CD14-positive monocyte (primary cell): ENCODE data around the gene ZNF407. TPM values are rescaled to one million over a fixed set of nuclear protein-coding genes. Genes with fewer than 3 reads are reported as not detected.

Experiments
- DNase-seq, 3 donors: peaks; one replicate each; pipeline ENCODE4 v3.0.0-alpha.2; 2011 to 2022
- H2AFZ ChIP-seq: 2 replicates; pipeline ENCODE4 v1.6.0; 2012; ENCODE audit warnings: mild to moderate bottlenecking, low read depth, low read length, inconsistent platforms; ENCODE audit not compliant: insufficient read depth, poor library complexity, severe bottlenecking
- H3K27ac ChIP-seq, 2 donors: 1 replicate in 1 of 2; 2 replicates in 1 of 2; pipeline ENCODE4 v1.5.1; 2012 to 2013; ENCODE audit warnings: low read length in 2 of 2, control low read depth in 1 of 2, inconsistent platforms in 1 of 2, low read depth in 1 of 2, mild to moderate bottlenecking in 1 of 2
- H3K27me3 ChIP-seq, 2 donors: one replicate each; pipeline versions ENCODE4 v1.6.0 to v1.6.1; 2011 to 2013; ENCODE audit warnings: low read length in 2 of 2; ENCODE audit not compliant: control insufficient read depth in 2 of 2, insufficient read depth in 2 of 2
- H3K36me3 ChIP-seq, 2 donors: replicated peaks in 1 of 2; 1 replicate in 1 of 2; 2 replicates in 1 of 2; pipeline versions ENCODE4 v1.5.1 to v1.6.1; 2012 to 2013; ENCODE audit warnings: low read length in 2 of 2, control low read depth in 1 of 2, inconsistent platforms in 1 of 2, mild to moderate bottlenecking in 1 of 2; ENCODE audit not compliant: insufficient read depth in 2 of 2, control insufficient read depth in 1 of 2
- H3K4me1 ChIP-seq, 2 donors: 1 replicate in 1 of 2; 2 replicates in 1 of 2; pipeline versions ENCODE4 v1.5.1 to v1.6.1; 2012 to 2013; ENCODE audit warnings: low read length in 2 of 2, control low read depth in 1 of 2, inconsistent platforms in 1 of 2, mild to moderate bottlenecking in 1 of 2, moderate library complexity in 1 of 2; ENCODE audit not compliant: insufficient read depth in 2 of 2, control insufficient read depth in 1 of 2
- H3K4me2 ChIP-seq: replicated peaks from 2 replicates; pipeline ENCODE3; 2012; ENCODE audit warnings: low read length, moderate library complexity, mild to moderate bottlenecking; ENCODE audit not compliant: poor library complexity, severe bottlenecking; ENCODE audit errors: extremely low read depth
- H3K4me3 ChIP-seq, 3 experiments: fragments of 200-600 bp in 1 of 3; sonication (generic) in 1 of 3; replicated peaks in 1 of 3; 1 replicate in 2 of 3; 2 replicates in 1 of 3; pipeline ENCODE4 v1.5.1; 2011 to 2013; ENCODE audit warnings: low read length in 3 of 3, mild to moderate bottlenecking in 3 of 3, control low read depth in 2 of 3, low read depth in 2 of 3, inconsistent platforms in 1 of 3, moderate library complexity in 1 of 3
- H3K79me2 ChIP-seq: 2 replicates; pipeline ENCODE4 v1.6.0; 2012; ENCODE audit warnings: mild to moderate bottlenecking, control low read depth, inconsistent platforms, low read length, moderate library complexity; ENCODE audit not compliant: insufficient read depth
- H3K9ac ChIP-seq: 2 replicates; pipeline ENCODE4 v1.6.0; 2017; ENCODE audit warnings: low read length, mild to moderate bottlenecking; ENCODE audit not compliant: insufficient read depth, poor library complexity, severe bottlenecking
- H3K9me3 ChIP-seq, 2 donors: replicated peaks in 1 of 2; 1 replicate in 1 of 2; 2 replicates in 1 of 2; pipeline versions ENCODE4 v1.5.1 to v1.6.1; 2012 to 2013; ENCODE audit warnings: low read length in 2 of 2, control low read depth in 1 of 2; ENCODE audit not compliant: control insufficient read depth in 1 of 2, insufficient read depth in 1 of 2
- H4K20me1 ChIP-seq: 2 replicates; pipeline ENCODE4 v1.6.0; 2012; ENCODE audit warnings: mild to moderate bottlenecking, low read length, control low read depth, moderate library complexity; ENCODE audit not compliant: insufficient read depth
- H3K27ac Mint-ChIP-seq, 7 donors: one replicate each; pipeline ENCODE4 v1.8.0; 2020; ENCODE audit warnings: mild to moderate bottlenecking in 7 of 7, mixed read lengths in 7 of 7, moderate library complexity in 6 of 7, inconsistent platforms in 2 of 7
- H3K27me3 Mint-ChIP-seq, 3 donors: one replicate each; pipeline ENCODE4 v1.8.0; 2021 to 2022; ENCODE audit warnings: low read depth in 3 of 3, mild to moderate bottlenecking in 3 of 3, mixed read lengths in 3 of 3, moderate library complexity in 3 of 3, inconsistent platforms in 1 of 3
- H3K36me3 Mint-ChIP-seq, 2 donors: one replicate each; pipeline ENCODE4 v1.8.0; 2020; ENCODE audit warnings: mixed read lengths in 2 of 2, inconsistent platforms in 1 of 2, mild to moderate bottlenecking in 1 of 2
- H3K4me1 Mint-ChIP-seq: one replicate; pipeline ENCODE4 v1.8.0; 2020; ENCODE audit warnings: mild to moderate bottlenecking, mixed read lengths
- H3K4me3 Mint-ChIP-seq, 2 donors: one replicate each; pipeline ENCODE4 v1.8.0; 2020; ENCODE audit warnings: mild to moderate bottlenecking in 2 of 2, mixed read lengths in 2 of 2, moderate library complexity in 1 of 2
- H3K9me3 Mint-ChIP-seq, 7 donors: one replicate each; pipeline ENCODE4 v1.8.0; 2020 to 2022; ENCODE audit warnings: mixed read lengths in 7 of 7, mild to moderate bottlenecking in 6 of 7, moderate library complexity in 6 of 7, inconsistent platforms in 2 of 7
- WGBS: methylation state at CpG from one replicate; pipeline ENCODE4 v1.1.5; 2013; ENCODE audit warnings: missing lambda C conversion rate; ENCODE audit not compliant: insufficient coverage; 5-methylcytosine and 5-hydroxymethylcytosine counted together
- intact Hi-C, 2 donors: fragments of 100-400 bp; cut with micrococcal nuclease; formaldehyde crosslinking; loops; one replicate each; pipeline versions ENCODE4 v1.15.0 to v1.15.1; 2023
- polyA plus RNA-seq, 3 donors: library from polyadenylated mRNA; depleted of rRNA in 1 of 3; unstranded in 2 of 3; stranded (reverse) in 1 of 3; fragments of 300-500 nt in 2 of 3; fragments of >200 nt in 1 of 3; fragmentation: Illumina TruSeq in 2 of 3; gene quantifications; 1 replicate in 2 of 3; 2 replicates in 1 of 3; pipeline ENCODE4 v1.2.3, GENCODE V29; 2012 to 2021
- TF ChIP-seq, protein P1 (sequence below): fragments of 200-600 bp; IDR thresholded peaks from one replicate; pipeline ENCODE4 v1.8.0; 2022; ENCODE audit warnings: antibody characterized with exemption, mild to moderate bottlenecking

Gene ZNF407
- polyA plus RNA-seq, 3 donors = 1.3 to 3.6 (median 1.6) TPM

DNA sequence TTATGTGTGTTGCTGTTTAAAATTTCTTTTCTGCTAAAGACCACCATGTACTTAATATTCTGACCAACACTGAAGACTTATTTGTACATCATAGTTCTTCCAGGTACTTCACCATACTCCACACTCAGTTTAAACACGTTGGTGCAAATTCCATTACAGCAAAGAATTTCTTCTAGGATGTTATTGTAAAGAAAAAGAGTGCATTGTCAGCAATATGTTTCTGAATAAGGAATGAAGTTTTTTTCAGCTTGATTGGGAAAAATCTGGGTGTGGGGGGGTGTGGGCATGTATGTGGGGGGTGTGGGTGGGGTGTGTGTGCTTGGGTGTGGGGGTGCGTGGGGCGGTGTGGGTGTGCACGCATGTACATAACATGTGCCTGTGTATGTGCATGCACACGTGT lies 447.1 kb downstream of the ZNF407 start:
- H3K9ac ChIP-seq = no peak overlapping the region
- WGBS = 96% methylated on average over 4 of the region's 5 CpGs
- intact Hi-C loops = no loop called here
- peaks cover 0 to 6% (median 2%) of the 10 kb centered on the region in 7 donors for H3K9me3 Mint-ChIP-seq
- no peak overlapping the region for H3K27ac ChIP-seq
- H3K27ac Mint-ChIP-seq = no peak overlapping the region
- no peak overlapping the region for H3K4me3 Mint-ChIP-seq
- no peaks in the 10 kb centered on the region for H3K36me3 ChIP-seq
- H3K4me3 ChIP-seq = no peak overlapping the region
- H4K20me1 ChIP-seq = no peaks in the 10 kb centered on the region
- no peaks in the 10 kb centered on the region for H3K27me3 ChIP-seq
- H3K4me1 ChIP-seq = no peaks in the 10 kb centered on the region
- H3K36me3 Mint-ChIP-seq = peaks cover 6 to 8% of the 10 kb centered on the region in 2 donors
- no peaks in the 10 kb centered on the region for H3K27me3 Mint-ChIP-seq
- H3K9me3 ChIP-seq = no peaks in the 10 kb centered on the region
- no peak overlapping the region for H2AFZ ChIP-seq
- no peak for DNase-seq
- no peaks in the 10 kb centered on the region for H3K4me1 Mint-ChIP-seq
- H3K4me2 ChIP-seq = no peak overlapping the region
- H3K79me2 ChIP-seq = no peaks in the 10 kb centered on the region
- TF ChIP-seq, protein P1, sequence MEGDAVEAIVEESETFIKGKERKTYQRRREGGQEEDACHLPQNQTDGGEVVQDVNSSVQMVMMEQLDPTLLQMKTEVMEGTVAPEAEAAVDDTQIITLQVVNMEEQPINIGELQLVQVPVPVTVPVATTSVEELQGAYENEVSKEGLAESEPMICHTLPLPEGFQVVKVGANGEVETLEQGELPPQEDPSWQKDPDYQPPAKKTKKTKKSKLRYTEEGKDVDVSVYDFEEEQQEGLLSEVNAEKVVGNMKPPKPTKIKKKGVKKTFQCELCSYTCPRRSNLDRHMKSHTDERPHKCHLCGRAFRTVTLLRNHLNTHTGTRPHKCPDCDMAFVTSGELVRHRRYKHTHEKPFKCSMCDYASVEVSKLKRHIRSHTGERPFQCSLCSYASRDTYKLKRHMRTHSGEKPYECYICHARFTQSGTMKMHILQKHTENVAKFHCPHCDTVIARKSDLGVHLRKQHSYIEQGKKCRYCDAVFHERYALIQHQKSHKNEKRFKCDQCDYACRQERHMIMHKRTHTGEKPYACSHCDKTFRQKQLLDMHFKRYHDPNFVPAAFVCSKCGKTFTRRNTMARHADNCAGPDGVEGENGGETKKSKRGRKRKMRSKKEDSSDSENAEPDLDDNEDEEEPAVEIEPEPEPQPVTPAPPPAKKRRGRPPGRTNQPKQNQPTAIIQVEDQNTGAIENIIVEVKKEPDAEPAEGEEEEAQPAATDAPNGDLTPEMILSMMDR = no peak

DNA sequence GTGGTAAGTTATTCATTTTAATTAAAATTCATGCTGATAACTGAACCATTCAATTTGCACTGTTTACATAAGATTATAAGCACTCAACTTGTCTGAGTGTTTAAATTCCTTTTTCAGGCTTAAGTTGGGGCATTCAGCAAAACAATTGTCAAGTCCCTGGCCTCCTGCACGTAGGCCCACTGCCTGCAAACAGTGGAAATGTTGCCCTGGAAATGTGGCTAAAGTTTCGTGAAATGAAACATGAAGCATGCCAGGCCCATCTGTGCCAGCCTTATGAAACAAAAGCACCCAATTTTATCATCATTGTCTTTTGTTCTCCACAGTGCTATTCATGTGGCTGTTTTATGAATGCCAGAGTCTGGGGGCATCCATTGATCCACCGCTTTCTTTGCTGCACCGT lies 447.6 kb downstream of the ZNF407 start:
- Histone ChIP-seq H3K27me3 (no peaks in the 10 kb centered on the region), H3K9me3 (no peaks in the 10 kb centered on the region), H3K4me3 (no peak overlapping the region), H4K20me1 (no peaks in the 10 kb centered on the region), H3K27ac (no peak overlapping the region), H3K9ac (no peak overlapping the region), H3K4me2 (no peak overlapping the region), H3K79me2 (no peaks in the 10 kb centered on the region), H3K4me1 (no peaks in the 10 kb centered on the region), H3K36me3 (no peaks in the 10 kb centered on the region), H2AFZ (no peak overlapping the region)
- Mint-ChIP-seq H3K27me3 (no peaks in the 10 kb centered on the region), H3K9me3 (peaks cover 0 to 6% (median 2%) of the 10 kb centered on the region in 7 donors), H3K4me1 (no peaks in the 10 kb centered on the region), H3K4me3 (no peak overlapping the region), H3K36me3 (peaks cover 6 to 9% of the 10 kb centered on the region in 2 donors), H3K27ac (no peak overlapping the region)
- DNase-seq = no peak
- WGBS = 94% methylated on average over 3 of the region's 4 CpGs
- intact Hi-C loops = no loop called here
- TF ChIP-seq, protein P1 = no peak
